ENCODE data around the gene MC3R.

GRCh38 chr20:56247954-56248782 lies at the start of gene MC3R:
- no peak for TF ChIP-seq SPI1 (IDR thresholded peaks at IDR 0.05; ENCODE audit: low read depth, low read length)
- TF ChIP-seq POLR2AphosphoS5 (IDR thresholded peaks at IDR 0.05; ENCODE audit: low read depth, low read length), result no peak
- TF ChIP-seq POLR2A (IDR thresholded peaks at IDR 0.05; ENCODE audit: low read depth, low read length), result no peak
- TF ChIP-seq POU2F2 (IDR thresholded peaks at IDR 0.05; ENCODE audit: low read depth, low read length), result no peak
